ENCODE results near the gene PSPH.

The PSPH gene

GRCh38 chr7:55996856-55997500 lies 54.3 kb downstream of the PSPH start:
- DNase-seq: no peak

- no peak for DNase-seq
Observed at GRCh38 chr7:55992346-55992745, 58.9 kb downstream of the PSPH start.

- DNase-seq: no peak
Observed at GRCh38 chr7:55983537-55983936, 67.7 kb downstream of the PSPH start.

GRCh38 chr7:55980266-55980665 lies 71.0 kb downstream of the PSPH start:
- DNase-seq: no peak

GRCh38 chr7:55977831-55978230 lies 73.4 kb downstream of the PSPH start:
- DNase-seq: peak; percentile 15

- DNase-seq: no peak
Observed at GRCh38 chr7:55975988-55976633, 75.1 kb downstream of the PSPH start.

GRCh38 chr7:55973747-55974250 lies 77.4 kb downstream of the PSPH start:
- DNase-seq: no peak

GRCh38 chr7:55970978-55971377 lies 80.3 kb downstream of the PSPH start:
- DNase-seq: no peak

- no peak for DNase-seq
Observed at GRCh38 chr7:55970561-55970960, 80.7 kb downstream of the PSPH start.

GRCh38 chr7:55969391-55969790 lies 81.9 kb downstream of the PSPH start:
- no peak for DNase-seq

GRCh38 chr7:55966851-55967250 lies 84.4 kb downstream of the PSPH start:
- no peak for DNase-seq

GRCh38 chr7:55965805-55966421 lies 85.3 kb downstream of the PSPH start:
- DNase-seq: peak; percentile 10

GRCh38 chr7:55965100-55965470 lies 86.2 kb downstream of the PSPH start:
- no peak for DNase-seq

GRCh38 chr7:55964261-55965099 lies 86.8 kb downstream of the PSPH start, which contains the start of gene NIPSNAP2:
Gene NIPSNAP2 (plus strand): TSS chr7:55964585. CDS start chr7:55964610, 25 bp downstream.
- peak; percentile 90 for DNase-seq

- no peak for DNase-seq
Observed at GRCh38 chr7:55963584-55964168, 87.6 kb downstream of the PSPH start.

- DNase-seq: no peak
Observed at GRCh38 chr7:55962014-55962413, 89.2 kb downstream of the PSPH start.
